H1 (cell line): ENCODE data around the gene GATA1. TPM values are rescaled to one million over a fixed set of nuclear protein-coding genes. Genes with fewer than 3 reads are reported as not detected.
A peak's percentile ranks its signal among the peaks of the same experiment; 100 is the strongest.

Source experiments
- ATF2 ChIP-seq: IDR thresholded peaks from 2 replicates; pipeline ENCODE4 v1.6.1; 2012; ENCODE audit warnings: low read length, inconsistent platforms
- BCL11A ChIP-seq, 2 experiments: IDR thresholded peaks; one replicate each; pipeline ENCODE4 v1.6.1; 2011; ENCODE audit warnings: low read depth in 2 of 2, low read length in 2 of 2, mild to moderate bottlenecking in 2 of 2
- CHD2 ChIP-seq: IDR thresholded peaks from 2 replicates; pipeline ENCODE4 v1.6.1; 2012; ENCODE audit warnings: low read length, improper control_type of control experiment
- KDM1A ChIP-seq: fragments of 200-600, 300-600 bp; sonication (generic); IDR thresholded peaks from 2 replicates; pipeline ENCODE4 v1.7.1; 2016; ENCODE audit warnings: mild to moderate bottlenecking, low read length, borderline replicate concordance
- KDM4A ChIP-seq: IDR thresholded peaks from one replicate; pipeline ENCODE4 v1.7.1; 2012; ENCODE audit warnings: low read depth, mild to moderate bottlenecking, moderate library complexity, low read length, inconsistent platforms; ENCODE audit not compliant: severe bottlenecking
- KDM5A ChIP-seq: fragments of 200-600 bp; IDR thresholded peaks from 2 replicates; pipeline ENCODE4 v1.7.1; 2012; ENCODE audit warnings: mild to moderate bottlenecking, low read length, inconsistent platforms, mixed read lengths
- SRF ChIP-seq: IDR thresholded peaks from 2 replicates; pipeline ENCODE4 v1.6.1; 2011; ENCODE audit warnings: mild to moderate bottlenecking, low read depth, low read length, moderate library complexity
- polyA plus RNA-seq, 7 experiments: library from polyadenylated mRNA; depleted of rRNA in 3 of 7; stranded (reverse) in 5 of 7; unstranded in 2 of 7; fragments of >200 nt in 5 of 7; fragments of 200-250 nt in 2 of 7; gene quantifications; 1 replicate in 5 of 7; 2 replicates in 1 of 7; 4 replicates in 1 of 7; pipeline versions ENCODE4 v1.2.1 to v1.2.3, GENCODE V29; 2011 to 2013; ENCODE audit warnings: missing spikeins in 2 of 7, mixed read lengths in 2 of 7
- total RNA-seq: library from RNA; stranded (reverse); fragmentation: NEBNext Ultra II Directional; extraction: Animal tissue kit (Norgen Biotek cat#: 25700); gene quantifications from 2 replicates; pipeline ENCODE4 v1.2.1, GENCODE V29; 2021
- TF ChIP-seq, protein P1 (sequence below): fragments of 300-600 bp; sonication (generic); IDR thresholded peaks from 2 replicates; pipeline ENCODE4 v1.7.1; 2012; ENCODE audit warnings: low read length, moderate library complexity, mild to moderate bottlenecking, inconsistent platforms; ENCODE audit not compliant: insufficient replicate concordance

GATA1 gene
- total and polyA plus RNA-seq, 2 of the 8 experiments (the other 6 are each of a cell fraction or from before 2014, with no cell fraction given), result 0.05 TPM; not detected in 1

- 0 out of 2 replicates have a peak, but pooled peaks have one; percentile 16 for TF ChIP-seq SRF
- TF ChIP-seq ATF2, result no peak
- no peak for TF ChIP-seq KDM1A
- TF ChIP-seq KDM5A, result peak; percentile 80
- TF ChIP-seq, protein P1, sequence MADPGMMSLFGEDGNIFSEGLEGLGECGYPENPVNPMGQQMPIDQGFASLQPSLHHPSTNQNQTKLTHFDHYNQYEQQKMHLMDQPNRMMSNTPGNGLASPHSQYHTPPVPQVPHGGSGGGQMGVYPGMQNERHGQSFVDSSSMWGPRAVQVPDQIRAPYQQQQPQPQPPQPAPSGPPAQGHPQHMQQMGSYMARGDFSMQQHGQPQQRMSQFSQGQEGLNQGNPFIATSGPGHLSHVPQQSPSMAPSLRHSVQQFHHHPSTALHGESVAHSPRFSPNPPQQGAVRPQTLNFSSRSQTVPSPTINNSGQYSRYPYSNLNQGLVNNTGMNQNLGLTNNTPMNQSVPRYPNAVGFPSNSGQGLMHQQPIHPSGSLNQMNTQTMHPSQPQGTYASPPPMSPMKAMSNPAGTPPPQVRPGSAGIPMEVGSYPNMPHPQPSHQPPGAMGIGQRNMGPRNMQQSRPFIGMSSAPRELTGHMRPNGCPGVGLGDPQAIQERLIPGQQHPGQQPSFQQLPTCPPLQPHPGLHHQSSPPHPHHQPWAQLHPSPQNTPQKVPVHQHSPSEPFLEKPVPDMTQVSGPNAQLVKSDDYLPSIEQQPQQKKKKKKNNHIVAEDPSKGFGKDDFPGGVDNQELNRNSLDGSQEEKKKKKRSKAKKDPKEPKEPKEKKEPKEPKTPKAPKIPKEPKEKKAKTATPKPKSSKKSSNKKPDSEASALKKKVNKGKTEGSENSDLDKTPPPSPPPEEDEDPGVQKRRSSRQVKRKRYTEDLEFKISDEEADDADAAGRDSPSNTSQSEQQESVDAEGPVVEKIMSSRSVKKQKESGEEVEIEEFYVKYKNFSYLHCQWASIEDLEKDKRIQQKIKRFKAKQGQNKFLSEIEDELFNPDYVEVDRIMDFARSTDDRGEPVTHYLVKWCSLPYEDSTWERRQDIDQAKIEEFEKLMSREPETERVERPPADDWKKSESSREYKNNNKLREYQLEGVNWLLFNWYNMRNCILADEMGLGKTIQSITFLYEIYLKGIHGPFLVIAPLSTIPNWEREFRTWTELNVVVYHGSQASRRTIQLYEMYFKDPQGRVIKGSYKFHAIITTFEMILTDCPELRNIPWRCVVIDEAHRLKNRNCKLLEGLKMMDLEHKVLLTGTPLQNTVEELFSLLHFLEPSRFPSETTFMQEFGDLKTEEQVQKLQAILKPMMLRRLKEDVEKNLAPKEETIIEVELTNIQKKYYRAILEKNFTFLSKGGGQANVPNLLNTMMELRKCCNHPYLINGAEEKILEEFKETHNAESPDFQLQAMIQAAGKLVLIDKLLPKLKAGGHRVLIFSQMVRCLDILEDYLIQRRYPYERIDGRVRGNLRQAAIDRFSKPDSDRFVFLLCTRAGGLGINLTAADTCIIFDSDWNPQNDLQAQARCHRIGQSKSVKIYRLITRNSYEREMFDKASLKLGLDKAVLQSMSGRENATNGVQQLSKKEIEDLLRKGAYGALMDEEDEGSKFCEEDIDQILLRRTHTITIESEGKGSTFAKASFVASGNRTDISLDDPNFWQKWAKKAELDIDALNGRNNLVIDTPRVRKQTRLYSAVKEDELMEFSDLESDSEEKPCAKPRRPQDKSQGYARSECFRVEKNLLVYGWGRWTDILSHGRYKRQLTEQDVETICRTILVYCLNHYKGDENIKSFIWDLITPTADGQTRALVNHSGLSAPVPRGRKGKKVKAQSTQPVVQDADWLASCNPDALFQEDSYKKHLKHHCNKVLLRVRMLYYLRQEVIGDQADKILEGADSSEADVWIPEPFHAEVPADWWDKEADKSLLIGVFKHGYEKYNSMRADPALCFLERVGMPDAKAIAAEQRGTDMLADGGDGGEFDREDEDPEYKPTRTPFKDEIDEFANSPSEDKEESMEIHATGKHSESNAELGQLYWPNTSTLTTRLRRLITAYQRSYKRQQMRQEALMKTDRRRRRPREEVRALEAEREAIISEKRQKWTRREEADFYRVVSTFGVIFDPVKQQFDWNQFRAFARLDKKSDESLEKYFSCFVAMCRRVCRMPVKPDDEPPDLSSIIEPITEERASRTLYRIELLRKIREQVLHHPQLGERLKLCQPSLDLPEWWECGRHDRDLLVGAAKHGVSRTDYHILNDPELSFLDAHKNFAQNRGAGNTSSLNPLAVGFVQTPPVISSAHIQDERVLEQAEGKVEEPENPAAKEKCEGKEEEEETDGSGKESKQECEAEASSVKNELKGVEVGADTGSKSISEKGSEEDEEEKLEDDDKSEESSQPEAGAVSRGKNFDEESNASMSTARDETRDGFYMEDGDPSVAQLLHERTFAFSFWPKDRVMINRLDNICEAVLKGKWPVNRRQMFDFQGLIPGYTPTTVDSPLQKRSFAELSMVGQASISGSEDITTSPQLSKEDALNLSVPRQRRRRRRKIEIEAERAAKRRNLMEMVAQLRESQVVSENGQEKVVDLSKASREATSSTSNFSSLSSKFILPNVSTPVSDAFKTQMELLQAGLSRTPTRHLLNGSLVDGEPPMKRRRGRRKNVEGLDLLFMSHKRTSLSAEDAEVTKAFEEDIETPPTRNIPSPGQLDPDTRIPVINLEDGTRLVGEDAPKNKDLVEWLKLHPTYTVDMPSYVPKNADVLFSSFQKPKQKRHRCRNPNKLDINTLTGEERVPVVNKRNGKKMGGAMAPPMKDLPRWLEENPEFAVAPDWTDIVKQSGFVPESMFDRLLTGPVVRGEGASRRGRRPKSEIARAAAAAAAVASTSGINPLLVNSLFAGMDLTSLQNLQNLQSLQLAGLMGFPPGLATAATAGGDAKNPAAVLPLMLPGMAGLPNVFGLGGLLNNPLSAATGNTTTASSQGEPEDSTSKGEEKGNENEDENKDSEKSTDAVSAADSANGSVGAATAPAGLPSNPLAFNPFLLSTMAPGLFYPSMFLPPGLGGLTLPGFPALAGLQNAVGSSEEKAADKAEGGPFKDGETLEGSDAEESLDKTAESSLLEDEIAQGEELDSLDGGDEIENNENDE, result no peak
- TF ChIP-seq CHD2, result peak; percentile 94
- no peak for TF ChIP-seq BCL11A (IDR thresholded peaks at IDR 0.05; ENCODE audit: low read depth in 2 of 2, low read length in 2 of 2)
- peak; percentile 91 for TF ChIP-seq KDM4A
Observed at GRCh38 chrX:48801280-48802088, 15.1 kb downstream of the GATA1 start, which contains the start of gene HDAC6 (continued).
